ENCODE measurements around the gene TSBP1. TPM values are rescaled to one million over a fixed set of nuclear protein-coding genes. Genes with fewer than 3 reads are reported as not detected.
A peak's percentile ranks its signal among the peaks of the same experiment; 100 is the strongest.

The TSBP1 gene
- total RNA-seq, 4 donors from 2014 or later: not detected

- Histone ChIP-seq H3K4me1 (no peaks in the 10 kb centered on the region), H3K36me3 (no peaks in the 10 kb centered on the region), H3K27me3 (no peaks in the 10 kb centered on the region), H3K9me3 (no peaks in the 10 kb centered on the region), H3K27ac (no peak overlapping the region), H3K4me3 (replicated peaks in 1 of 3) (no peak overlapping the region)
- intact Hi-C loops (cut with DNase I): no loop called here
- WGBS, 2 donors: 32 to 38% methylated on average over 4 of the region's 4 CpGs
- no peak for DNase-seq
- TF ChIP-seq POLR2A (IDR thresholded peaks at IDR 0.05) (no peak), CTCF (IDR thresholded peaks at IDR 0.05) (no peak)
Observed at GRCh38 chr6:32401284-32401963, 29.7 kb upstream of the TSBP1 start.

GRCh38 chr6:32397252-32397920 lies 25.7 kb upstream of the TSBP1 start:
- H3K36me3 ChIP-seq: no peaks in the 10 kb centered on the region
- WGBS, 2 donors: 83 to 84% methylated on average over 7 of the region's 7 CpGs
- peaks cover 7 to 9% of the 10 kb centered on the region in 2 donors for H3K4me1 ChIP-seq
- no peak overlapping the region for H3K27ac ChIP-seq
- H3K27me3 ChIP-seq: no peaks in the 10 kb centered on the region
- no peak overlapping the region for H3K4me3 ChIP-seq (replicated peaks in 1 of 3)
- no peaks in the 10 kb centered on the region for H3K9me3 ChIP-seq
- intact Hi-C loops (cut with DNase I): no loop called here
- no peak for DNase-seq
- no peak for TF ChIP-seq POLR2A (IDR thresholded peaks at IDR 0.05)

DNA sequence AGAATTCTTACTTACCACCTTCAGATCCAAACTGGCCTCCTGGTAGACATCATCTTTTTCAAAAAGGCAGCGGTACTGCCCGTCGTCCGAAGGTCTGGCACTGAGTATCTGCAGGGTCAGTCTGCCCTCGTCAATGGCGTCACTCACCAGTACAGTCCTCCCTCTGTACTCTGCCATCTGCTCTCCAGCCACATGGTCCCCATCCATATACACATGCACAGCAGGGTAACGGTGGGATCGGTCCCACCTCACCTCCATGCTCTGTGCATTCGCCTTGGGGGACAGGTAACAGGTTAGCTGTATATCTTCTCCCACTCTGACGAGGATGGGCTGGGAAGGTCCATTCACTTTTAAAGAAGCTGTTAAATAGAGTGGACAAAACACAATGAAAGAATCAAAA lies 24.3 kb upstream of the TSBP1 start:
- no peaks in the 10 kb centered on the region for H3K9me3 ChIP-seq
- no peaks in the 10 kb centered on the region for H3K36me3 ChIP-seq
- WGBS, 2 donors: 96 to 97% methylated on average over 10 of the region's 10 CpGs
- H3K4me3 ChIP-seq (replicated peaks in 1 of 3): no peak overlapping the region
- intact Hi-C loops (cut with DNase I): no loop called here
- H3K27me3 ChIP-seq: no peaks in the 10 kb centered on the region
- no peak for DNase-seq
- H3K27ac ChIP-seq: no peak overlapping the region
- no peak for TF ChIP-seq POLR2A (IDR thresholded peaks at IDR 0.05)
- no peak for TF ChIP-seq CTCF (IDR thresholded peaks at IDR 0.05)
- H3K4me1 ChIP-seq: peaks cover 7 to 9% of the 10 kb centered on the region in 2 donors

- intact Hi-C loops (cut with DNase I): no loop called here
Observed at GRCh38 chr6:32393665-32394420, 22.1 kb upstream of the TSBP1 start.

More at GRCh38 chr6:32393665-32394420, 22.1 kb upstream of the TSBP1 start:
- 48% methylated on average over 7 of the region's 7 CpGs for WGBS, 2 donors
- no peaks in the 10 kb centered on the region for H3K9me3 ChIP-seq
- no peaks in the 10 kb centered on the region for H3K27me3 ChIP-seq
- H3K27ac ChIP-seq: peak overlapping the region in 1 of 3 donors; percentile 2
- H3K36me3 ChIP-seq: no peaks in the 10 kb centered on the region
- no peak overlapping the region for H3K4me3 ChIP-seq (replicated peaks in 1 of 3)
- TF ChIP-seq POLR2A (IDR thresholded peaks at IDR 0.05) (no peak), CTCF (IDR thresholded peaks at IDR 0.05) (no peak)
- peak; percentile 12 to 15 for DNase-seq
- H3K4me1 ChIP-seq: peaks cover 7 to 9% of the 10 kb centered on the region in 2 donors
